Measurements from ENCODE around the gene LZTS3. TPM values are rescaled to one million over a fixed set of nuclear protein-coding genes. Genes with fewer than 3 reads are reported as not detected.
"Not testable (repeated sequence)": the region's sequence is repeated elsewhere in the genome, so short reads cannot be mapped to it uniquely, and the experiment has no call there.

The LZTS3 gene
- total RNA-seq, 2 donors from 2014 or later, result 0.56 to 0.62 TPM

DNA sequence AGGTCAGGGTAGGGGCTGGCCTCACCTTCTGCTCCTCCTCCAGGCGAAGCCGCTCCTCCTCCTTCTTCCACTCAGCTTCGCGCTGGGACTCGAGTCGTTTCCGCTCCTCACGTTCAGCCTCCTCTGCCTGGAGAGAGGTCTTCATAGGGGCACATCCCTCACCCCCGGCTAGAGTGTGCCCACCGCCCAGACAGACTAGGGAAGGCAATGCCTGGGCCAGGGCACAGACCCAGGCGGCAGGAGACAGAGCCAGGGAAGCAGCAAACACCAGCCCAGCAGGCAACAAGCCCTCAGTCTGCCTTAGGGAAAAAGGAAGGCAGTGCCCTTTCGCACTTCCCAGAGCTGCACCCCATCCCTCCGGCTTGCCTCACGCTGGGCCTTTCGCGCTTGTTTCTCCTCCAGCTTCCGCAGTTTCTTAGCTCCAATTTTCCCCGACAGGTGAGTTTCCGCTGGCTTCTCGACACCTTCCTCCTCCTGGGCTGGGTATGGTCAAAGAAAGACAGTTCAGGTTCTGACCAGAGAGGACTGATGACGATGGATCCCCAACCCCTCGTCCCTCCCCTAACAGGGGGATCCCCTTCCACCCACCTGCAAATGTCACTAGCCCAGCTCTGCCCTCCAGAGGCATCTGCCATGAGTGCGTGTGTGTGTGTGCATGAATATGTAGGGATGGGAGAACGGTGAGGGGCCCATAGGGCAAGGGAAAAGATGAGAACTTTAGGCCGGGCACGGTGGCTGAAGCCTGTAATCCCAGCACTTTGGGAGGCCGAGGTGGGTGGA, 26.8 kb upstream of the LZTS3 start:
- DNase-seq (ENCODE audit: low spot score) (no peak), ATAC-seq (no peak)
- H3K4me3 Mint-ChIP-seq, result no peak overlapping the region
- peaks cover 9% of the 10 kb centered on the region for H3K36me3 Mint-ChIP-seq
- H3K4me1 Mint-ChIP-seq (ENCODE audit: low read depth in 2 of 2), result peaks cover 19 to 26% of the 10 kb centered on the region in 2 donors
- H3K9me3 Mint-ChIP-seq, result no peaks in the 10 kb centered on the region
- no peak overlapping the region for H3K27ac Mint-ChIP-seq
- H3K27me3 Mint-ChIP-seq, result no peaks in the 10 kb centered on the region

DNA sequence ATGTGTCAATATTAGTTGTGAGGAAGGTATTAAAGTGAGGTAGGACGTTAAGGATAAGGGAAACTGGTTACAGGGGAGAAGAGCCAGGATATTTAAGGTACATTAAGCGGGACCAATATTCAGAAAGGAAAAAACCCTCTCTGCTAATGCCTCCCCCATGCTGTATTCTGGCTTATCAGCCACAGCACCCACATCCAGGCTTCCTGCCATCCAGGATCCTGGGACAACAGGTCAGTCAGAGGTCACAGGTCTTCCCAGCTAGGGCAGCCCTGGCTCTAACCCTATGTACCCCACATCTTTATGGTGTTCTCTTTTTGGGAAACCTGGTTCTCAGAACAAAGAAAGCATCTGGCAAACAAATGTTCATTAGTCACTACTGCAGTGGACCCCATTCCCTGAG, 25.9 kb upstream of the LZTS3 start:
- Mint-ChIP-seq H3K4me1 (ENCODE audit: low read depth in 2 of 2) (peaks cover 14 to 23% of the 10 kb centered on the region in 2 donors), H3K27me3 (no peaks in the 10 kb centered on the region), H3K4me3 (no peak overlapping the region), H3K9me3 (no peaks in the 10 kb centered on the region), H3K27ac (no peak overlapping the region), H3K36me3 (peaks cover 9% of the 10 kb centered on the region)
- ATAC-seq, result no peak
- DNase-seq (ENCODE audit: low spot score), result no peak

DNA sequence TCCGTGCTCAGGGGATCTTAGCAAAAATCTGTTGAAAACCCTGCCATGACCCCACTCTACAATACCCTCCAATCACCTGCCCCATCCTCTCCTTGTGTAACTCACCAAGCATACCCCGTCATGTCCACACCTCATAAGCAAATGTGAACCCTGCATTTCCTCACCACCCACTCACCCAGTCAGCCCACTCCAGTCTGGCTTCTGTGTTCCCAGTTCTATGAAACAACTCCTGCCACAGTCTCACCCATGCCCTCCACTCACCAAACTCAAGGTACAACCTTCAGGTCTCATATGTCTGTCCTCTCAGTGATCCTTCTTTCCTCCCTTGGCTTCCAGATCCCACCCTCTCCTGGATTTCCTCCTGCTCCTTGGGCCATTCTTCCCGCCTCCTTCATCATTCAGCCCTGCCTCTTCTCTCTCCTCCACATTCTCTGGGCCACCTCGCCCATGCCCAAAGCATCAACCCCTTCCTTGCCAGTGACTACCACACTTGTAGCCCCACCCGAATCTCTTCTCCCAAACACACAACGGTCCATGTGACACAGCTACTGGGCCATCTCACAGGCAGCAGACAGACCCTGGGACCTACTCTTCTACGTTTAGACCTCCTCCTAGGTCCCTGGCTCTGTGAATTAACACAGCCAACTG, 22.4 kb upstream of the LZTS3 start:
- Mint-ChIP-seq H3K27me3 (no peaks in the 10 kb centered on the region), H3K27ac (peak overlapping the region in 1 of 2 donors; percentile 47), H3K4me1 (ENCODE audit: low read depth in 2 of 2) (peaks cover 6 to 19% of the 10 kb centered on the region in 2 donors), H3K9me3 (no peaks in the 10 kb centered on the region), H3K36me3 (peaks cover 9% of the 10 kb centered on the region), H3K4me3 (no peak overlapping the region)
- DNase-seq (ENCODE audit: low spot score), result no peak
- ATAC-seq, result no peak

DNA sequence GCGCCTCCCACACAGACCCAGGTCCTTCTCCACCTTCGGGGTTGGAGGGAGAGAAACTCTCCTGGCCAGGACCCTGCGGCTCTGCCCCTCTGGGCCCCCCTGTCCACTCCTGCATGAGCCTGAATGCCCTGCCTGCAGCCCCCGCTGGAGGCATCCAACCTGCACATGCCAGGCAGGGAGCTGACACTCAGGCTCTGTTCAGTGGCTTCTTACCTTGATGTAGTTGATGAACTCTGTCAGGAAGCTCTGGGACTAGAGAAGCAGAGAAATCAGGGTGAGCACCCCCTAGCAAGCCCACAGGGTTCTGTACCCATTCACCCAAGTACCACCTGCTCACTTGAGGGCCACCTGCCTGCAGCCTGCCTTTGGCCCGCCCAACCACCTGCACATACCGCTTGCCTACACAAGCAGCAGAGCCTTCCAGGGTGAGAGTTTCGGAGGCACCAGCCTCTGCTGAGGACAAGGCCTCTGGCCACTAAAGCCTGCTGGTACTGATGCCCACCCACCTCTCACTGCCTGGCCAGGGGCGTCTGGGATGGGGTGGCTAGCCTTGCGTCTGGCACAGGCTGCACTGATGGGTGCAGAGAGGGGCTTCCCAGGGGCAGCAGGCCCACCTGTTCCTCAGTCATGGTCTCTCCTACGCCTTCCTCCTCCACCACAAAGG, 21.4 kb upstream of the LZTS3 start:
- H3K4me3 Mint-ChIP-seq, result no peak overlapping the region
- ATAC-seq, result no peak
- no peak for DNase-seq (ENCODE audit: low spot score)
- peaks cover 6 to 17% of the 10 kb centered on the region in 2 donors for H3K4me1 Mint-ChIP-seq (ENCODE audit: low read depth in 2 of 2)
- no peak overlapping the region for H3K27ac Mint-ChIP-seq
- H3K9me3 Mint-ChIP-seq, result no peaks in the 10 kb centered on the region
- peaks cover 9% of the 10 kb centered on the region for H3K36me3 Mint-ChIP-seq
- H3K27me3 Mint-ChIP-seq, result no peaks in the 10 kb centered on the region

DNA sequence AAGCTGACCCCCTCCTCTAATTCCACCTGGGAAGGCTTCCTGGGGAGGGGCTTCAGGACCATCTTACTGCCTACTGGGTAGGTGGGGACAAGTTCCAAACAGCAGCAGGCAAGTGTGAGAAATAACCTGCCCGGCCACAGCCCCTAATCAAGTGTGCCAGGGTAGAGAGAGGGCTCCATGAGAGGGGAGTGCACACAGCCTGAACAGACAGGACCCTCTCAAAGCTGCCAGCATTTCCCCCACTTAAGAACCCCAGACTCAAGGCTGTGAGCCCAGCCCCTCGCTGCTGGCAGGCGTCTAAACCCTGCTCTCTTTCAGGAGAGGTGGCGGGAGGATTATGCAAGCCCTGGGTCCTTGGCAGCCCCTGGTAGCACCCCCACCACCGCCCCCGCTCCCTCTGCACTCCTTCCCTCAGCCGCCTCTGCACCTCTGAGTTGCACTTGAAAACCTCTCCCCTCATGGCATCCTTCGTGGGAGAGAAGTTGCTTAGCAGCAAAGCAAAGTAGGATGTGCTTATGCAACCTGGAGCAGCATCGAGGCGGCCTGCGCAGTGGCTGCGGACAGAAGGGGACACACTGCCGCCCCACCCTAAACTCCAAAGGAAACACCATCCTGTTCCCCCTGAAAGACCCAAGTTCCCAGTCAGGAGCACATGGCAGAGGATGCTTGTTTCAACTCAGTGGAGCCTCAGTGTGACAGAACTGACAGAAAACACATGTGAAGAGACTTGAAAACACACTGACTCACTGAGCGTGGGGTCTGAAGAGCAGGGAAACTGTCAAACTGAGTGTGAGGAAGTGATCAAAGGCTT, 20.7 kb upstream of the LZTS3 start:
- Mint-ChIP-seq H3K36me3 (peaks cover 9% of the 10 kb centered on the region), H3K27me3 (no peaks in the 10 kb centered on the region), H3K27ac (no peak overlapping the region), H3K4me3 (no peak overlapping the region), H3K9me3 (no peaks in the 10 kb centered on the region), H3K4me1 (ENCODE audit: low read depth in 2 of 2) (peaks cover 6 to 13% of the 10 kb centered on the region in 2 donors)
- ATAC-seq (no peak), DNase-seq (ENCODE audit: low spot score) (no peak)

DNA sequence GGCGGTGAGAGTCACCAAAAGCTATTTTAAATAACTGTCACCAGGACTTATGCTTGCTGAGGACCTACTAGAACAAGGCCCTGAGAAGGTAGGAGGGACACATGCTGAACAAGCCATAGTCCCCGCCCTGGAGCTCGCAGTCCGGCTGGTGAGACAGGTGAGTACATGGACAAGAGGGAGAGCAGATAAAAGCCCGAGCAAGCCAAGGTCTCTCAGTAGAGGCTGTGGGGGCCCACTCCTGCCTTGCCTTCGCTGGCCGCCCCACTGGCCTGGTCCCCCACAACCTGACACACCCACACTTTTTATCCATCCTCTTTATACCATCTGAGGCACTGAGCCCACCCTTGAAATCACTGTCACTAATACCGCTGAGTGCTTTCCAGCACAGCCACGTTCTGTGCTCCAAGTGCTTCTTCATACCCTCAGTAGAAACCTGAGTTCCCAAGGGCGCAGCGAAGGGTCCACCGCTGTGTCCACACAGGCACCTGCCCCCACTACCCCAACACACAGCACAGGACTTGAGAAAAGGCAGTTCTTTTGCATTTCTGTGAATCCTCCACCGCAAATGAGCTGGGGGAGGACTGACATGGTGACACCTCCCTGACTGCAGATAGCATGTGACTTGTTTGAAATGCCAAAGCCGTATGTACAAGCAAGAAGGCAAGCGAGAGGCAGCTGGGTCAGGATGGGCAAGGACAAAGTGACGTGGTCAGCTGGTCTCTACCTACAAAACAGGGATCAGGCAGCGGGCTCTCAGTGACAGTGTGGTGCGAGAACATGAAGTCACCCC, 19.1 kb upstream of the LZTS3 start:
- H3K36me3 Mint-ChIP-seq, result peaks cover 9% of the 10 kb centered on the region
- peaks cover 6 to 13% of the 10 kb centered on the region in 2 donors for H3K4me1 Mint-ChIP-seq (ENCODE audit: low read depth in 2 of 2)
- peak in 1 of 2 donors; percentile 45 for ATAC-seq
- no peak overlapping the region for H3K4me3 Mint-ChIP-seq
- DNase-seq (ENCODE audit: low spot score), result no peak
- no peaks in the 10 kb centered on the region for H3K27me3 Mint-ChIP-seq
- H3K9me3 Mint-ChIP-seq, result no peaks in the 10 kb centered on the region
- H3K27ac Mint-ChIP-seq, result no peak overlapping the region

DNA sequence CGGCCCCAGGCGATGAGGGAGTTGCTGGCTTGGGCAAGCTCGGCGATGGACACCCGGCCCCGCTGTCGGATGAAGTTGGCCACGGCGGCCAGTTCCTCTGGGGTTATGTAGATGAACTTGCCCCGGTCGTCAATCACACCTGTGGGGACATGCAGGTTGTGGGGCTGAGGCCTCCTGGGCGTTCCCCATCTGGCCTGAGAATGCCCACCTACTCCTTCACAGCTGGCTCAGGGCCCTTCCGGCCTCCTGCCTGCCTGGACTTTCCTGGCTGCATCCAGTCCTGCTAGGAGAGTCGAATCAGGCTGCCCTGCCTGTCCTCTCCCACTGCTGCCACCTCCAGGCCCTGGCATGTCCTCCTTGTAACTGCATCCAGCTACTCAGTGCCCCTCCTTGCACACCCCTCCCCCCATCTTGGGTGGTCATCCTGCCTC, 17.3 kb upstream of the LZTS3 start:
- Mint-ChIP-seq H3K4me1 (ENCODE audit: low read depth in 2 of 2) (peaks cover under 1 to 8% of the 10 kb centered on the region in 2 donors), H3K4me3 (no peak overlapping the region), H3K27ac (no peak overlapping the region), H3K27me3 (no peaks in the 10 kb centered on the region), H3K9me3 (no peaks in the 10 kb centered on the region), H3K36me3 (peaks cover 4% of the 10 kb centered on the region)
- ATAC-seq, result no peak
- DNase-seq (ENCODE audit: low spot score), result no peak

DNA sequence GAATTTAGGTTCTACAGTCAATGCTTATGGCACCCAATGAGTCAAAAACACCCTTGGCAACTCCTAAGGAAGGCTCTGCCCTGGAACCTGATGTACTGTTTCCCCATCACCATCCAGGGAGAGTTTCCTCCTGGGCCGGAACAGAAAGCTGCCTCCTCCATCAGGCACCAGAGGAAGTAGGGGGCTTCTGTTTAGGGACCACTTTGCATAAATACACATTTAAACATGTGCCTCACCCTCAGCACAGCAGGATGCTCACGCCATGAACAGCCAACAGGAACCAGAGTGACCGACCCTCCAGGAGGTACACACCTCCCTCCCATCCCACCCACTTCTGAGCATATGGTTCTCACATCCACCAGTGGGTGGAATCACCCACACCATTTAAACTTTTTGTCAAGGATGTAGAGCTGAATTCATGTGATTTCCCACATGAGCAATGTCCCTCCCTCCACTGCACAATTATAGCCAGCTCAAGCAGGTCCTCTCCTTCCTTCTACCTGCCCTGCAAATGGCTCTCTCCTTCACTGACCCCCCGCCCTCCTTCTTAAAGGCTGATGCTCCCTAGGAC, 16.3 kb upstream of the LZTS3 start:
- no peak overlapping the region for H3K4me3 Mint-ChIP-seq
- no peaks in the 10 kb centered on the region for H3K9me3 Mint-ChIP-seq
- peaks cover 0 to 5% of the 10 kb centered on the region in 2 donors for H3K4me1 Mint-ChIP-seq (ENCODE audit: low read depth in 2 of 2)
- no peak overlapping the region for H3K27ac Mint-ChIP-seq
- no peaks in the 10 kb centered on the region for H3K36me3 Mint-ChIP-seq
- DNase-seq (ENCODE audit: low spot score), result no peak
- H3K27me3 Mint-ChIP-seq, result no peaks in the 10 kb centered on the region
- no peak for ATAC-seq

DNA sequence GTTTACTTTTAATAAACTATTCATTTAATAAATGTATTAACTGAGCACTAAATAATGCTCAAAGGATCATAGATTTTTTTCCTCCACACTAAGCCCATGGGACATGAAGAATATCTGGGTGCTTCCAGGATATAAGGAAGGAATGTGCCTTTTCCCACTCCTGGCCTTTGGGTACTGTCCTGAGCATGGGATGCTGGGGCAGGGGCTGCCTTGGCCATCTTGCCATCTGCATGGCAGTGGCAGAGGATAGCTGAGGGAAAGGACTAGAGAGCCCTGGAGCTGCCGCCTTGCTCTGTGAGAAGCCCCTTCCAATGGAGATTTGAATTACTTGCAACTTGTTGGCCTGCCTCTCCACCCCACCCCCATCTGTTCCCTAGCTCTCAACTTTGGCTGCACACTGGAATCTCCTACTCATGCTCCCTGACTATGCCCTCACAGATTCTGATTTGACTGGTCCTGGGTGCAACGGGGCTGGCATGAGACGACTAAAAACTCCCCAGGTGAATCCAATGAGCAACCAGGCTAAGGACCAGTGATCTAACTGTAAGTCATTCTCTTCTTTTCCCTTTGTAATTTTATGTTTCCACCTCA, 15.6 kb upstream of the LZTS3 start:
- Mint-ChIP-seq H3K4me3 (no peak overlapping the region), H3K27ac (no peak overlapping the region), H3K9me3 (no peaks in the 10 kb centered on the region), H3K36me3 (no peaks in the 10 kb centered on the region), H3K27me3 (no peaks in the 10 kb centered on the region), H3K4me1 (ENCODE audit: low read depth in 2 of 2) (peaks cover 0 to 5% of the 10 kb centered on the region in 2 donors)
- no peak for DNase-seq (ENCODE audit: low spot score)
- no peak for ATAC-seq

DNA sequence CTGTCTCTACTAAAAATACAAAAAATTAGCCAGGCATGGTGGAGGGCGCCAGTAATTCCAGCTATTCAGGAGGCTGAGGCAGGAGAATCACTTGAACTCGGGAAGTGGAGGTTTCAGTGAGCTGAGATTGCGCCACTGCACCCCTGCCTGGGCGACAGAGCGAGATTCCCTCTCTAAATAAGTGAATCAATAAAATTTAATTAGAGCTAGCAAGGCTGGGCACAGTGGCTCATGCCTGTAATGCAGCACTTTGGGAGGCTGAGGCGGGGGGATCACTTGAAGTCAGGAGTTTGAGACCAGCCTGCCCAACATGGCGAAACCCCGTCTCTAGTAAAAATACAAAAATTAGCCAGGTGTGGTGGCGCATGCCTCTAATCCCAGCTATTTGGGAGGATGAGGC, 14.5 kb upstream of the LZTS3 start:
- DNase-seq (ENCODE audit: low spot score); H3K4me1 Mint-ChIP-seq (ENCODE audit: low read depth in 2 of 2); H3K4me3 Mint-ChIP-seq; H3K9me3 Mint-ChIP-seq; ATAC-seq; H3K27ac Mint-ChIP-seq; H3K36me3 Mint-ChIP-seq; H3K27me3 Mint-ChIP-seq: not testable (repeated sequence)

DNA sequence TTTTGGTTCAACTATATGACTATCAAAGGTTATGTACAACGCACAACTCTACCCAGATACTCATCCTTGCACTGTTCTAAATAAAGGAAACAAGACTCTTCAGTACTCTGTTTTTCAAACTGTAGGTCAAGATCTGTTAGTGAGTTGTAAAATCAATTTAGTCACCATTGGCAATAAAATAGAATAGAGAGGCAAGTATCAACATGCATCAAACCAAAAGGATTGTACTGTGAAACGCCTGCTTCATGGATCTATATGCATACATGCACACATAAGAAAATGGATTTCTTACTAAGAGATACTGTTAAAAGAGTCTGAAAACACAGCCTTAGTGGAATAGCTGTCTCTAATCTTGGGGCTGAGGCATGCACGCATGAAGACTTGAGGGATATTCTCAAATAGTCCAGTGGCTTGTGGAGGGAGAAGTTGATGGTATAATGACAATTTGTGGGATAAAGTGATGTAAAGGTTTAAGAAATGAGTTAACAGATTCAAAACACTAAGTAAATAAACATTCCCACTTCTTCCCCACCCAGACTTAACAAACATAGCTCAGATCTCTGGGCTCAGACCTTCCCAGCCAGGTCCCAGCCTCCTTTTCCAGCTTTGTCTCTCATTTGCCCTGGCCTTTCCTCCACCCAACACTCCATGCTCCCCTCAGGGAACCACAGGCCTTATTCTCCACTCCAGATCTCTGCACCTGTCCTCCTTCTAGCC, 10.7 kb upstream of the LZTS3 start:
- Mint-ChIP-seq H3K4me3 (no peak overlapping the region), H3K27ac (no peak overlapping the region), H3K9me3 (no peaks in the 10 kb centered on the region), H3K36me3 (no peaks in the 10 kb centered on the region), H3K4me1 (ENCODE audit: low read depth in 2 of 2) (no peaks in the 10 kb centered on the region), H3K27me3 (no peaks in the 10 kb centered on the region)
- no peak for ATAC-seq
- no peak for DNase-seq (ENCODE audit: low spot score)

DNA sequence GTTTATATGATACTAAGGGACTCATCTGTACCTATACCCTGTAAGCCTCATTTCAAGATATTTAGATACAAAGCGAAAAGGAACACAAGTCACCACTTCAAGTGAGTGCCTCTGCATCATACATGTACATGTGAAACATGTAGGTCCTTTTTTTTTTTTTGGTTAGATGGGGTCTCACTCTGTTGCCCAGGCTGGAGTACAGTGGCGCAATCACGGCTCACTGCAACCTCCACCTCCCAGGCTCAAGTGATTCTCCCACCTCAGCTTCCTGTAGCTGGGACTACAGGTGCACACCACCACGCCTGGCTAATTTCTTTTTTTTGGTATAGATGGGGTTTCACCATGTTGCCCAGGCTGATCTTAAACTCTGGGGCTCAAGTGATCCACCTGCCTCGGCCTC, 9.1 kb upstream of the LZTS3 start:
- H3K27ac Mint-ChIP-seq; H3K27me3 Mint-ChIP-seq; DNase-seq (ENCODE audit: low spot score); H3K4me1 Mint-ChIP-seq (ENCODE audit: low read depth in 2 of 2); ATAC-seq; H3K9me3 Mint-ChIP-seq; H3K4me3 Mint-ChIP-seq; H3K36me3 Mint-ChIP-seq: not testable (repeated sequence)
